B cell (primary cell): ENCODE data around the gene OR2L5. TPM values are rescaled to one million over a fixed set of nuclear protein-coding genes. Genes with fewer than 3 reads are reported as not detected.

Source experiments
- ATAC-seq: fragments of 200-7000 bp; cut with Tn5 transposase; one replicate; pipeline ENCODE4 v1.10.0; 2021; ENCODE audit warnings: low read depth, mild to moderate bottlenecking, moderate number of reproducible peaks, moderate library complexity
- CTCF ChIA-PET: fragments of 350-600 bp; sonication (Branson Sonifier 250); formaldehyde crosslinking; loops from one replicate; lab custom pipeline; 2021; ENCODE audit warnings: antibody characterized with exemption, inconsistent platforms; lab: Charles Lee
- POLR2A ChIA-PET: fragments of 350-600 bp; sonication (Branson Sonifier 250); formaldehyde crosslinking; loops from one replicate; lab custom pipeline; 2021; ENCODE audit warnings: antibody characterized with exemption; lab: Charles Lee
- DNase-seq: peaks from one replicate; pipeline ENCODE4 v3.0.0; 2013
- H2AFZ ChIP-seq: 2 replicates; pipeline ENCODE4 v1.6.1; 2012; ENCODE audit warnings: mild to moderate bottlenecking, low read depth, low read length; ENCODE audit not compliant: insufficient read depth, poor library complexity, severe bottlenecking
- H3K27ac ChIP-seq, 2 donors: 1 replicate in 1 of 2; 2 replicates in 1 of 2; pipeline ENCODE4 v1.5.1; 2012 to 2013; ENCODE audit warnings: low read length in 2 of 2, mild to moderate bottlenecking in 2 of 2, moderate library complexity in 1 of 2
- H3K27me3 ChIP-seq, 4 experiments: fragments of 200-600 bp in 1 of 4; sonication (generic) in 1 of 4; replicated peaks in 1 of 4; 1 replicate in 2 of 4; 2 replicates in 2 of 4; pipeline versions ENCODE4 v1.6.1 to v1.7.0; 2013 to 2016; ENCODE audit warnings: low read length in 3 of 4, mild to moderate bottlenecking in 2 of 4, mixed read lengths in 1 of 4, moderate library complexity in 1 of 4; ENCODE audit not compliant: insufficient read depth in 4 of 4, control insufficient read depth in 3 of 4; ENCODE audit errors: control extremely low read depth in 1 of 4
- H3K36me3 ChIP-seq, 2 experiments: replicated peaks in 1 of 2; 1 replicate in 1 of 2; 2 replicates in 1 of 2; pipeline versions ENCODE4 v1.6.1 to v1.7.1; 2013; ENCODE audit warnings: low read length in 1 of 2; ENCODE audit not compliant: insufficient read depth in 2 of 2, control insufficient read depth in 1 of 2; ENCODE audit errors: control extremely low read depth in 1 of 2, extremely low read depth in 1 of 2
- H3K4me1 ChIP-seq, 2 donors: fragments of 200-600 bp in 1 of 2; sonication (generic) in 1 of 2; 1 replicate in 1 of 2; 2 replicates in 1 of 2; pipeline versions ENCODE4 v1.5.1 to v1.6.1; 2013 to 2017; ENCODE audit warnings: low read length in 2 of 2; ENCODE audit not compliant: control insufficient read depth in 2 of 2, insufficient read depth in 2 of 2
- H3K4me2 ChIP-seq: replicated peaks from 2 replicates; pipeline ENCODE3; 2012; ENCODE audit warnings: mild to moderate bottlenecking, low read depth, low read length; ENCODE audit not compliant: poor library complexity, severe bottlenecking
- H3K4me3 ChIP-seq, 5 experiments: fragments of 200-600 bp in 1 of 5; sonication (generic) in 1 of 5; 1 replicate in 3 of 5; 2 replicates in 2 of 5; pipeline versions ENCODE4 v1.5.1 to v1.7.0; 2011 to 2016; ENCODE audit warnings: low read length in 4 of 5, mild to moderate bottlenecking in 4 of 5, low read depth in 2 of 5, control low read depth in 1 of 5, moderate library complexity in 1 of 5; ENCODE audit not compliant: insufficient read depth in 1 of 5; ENCODE audit errors: control extremely low read depth in 1 of 5, extremely low read depth in 1 of 5
- H3K79me2 ChIP-seq: fragments of 200-600 bp; sonication (generic); one replicate; pipeline ENCODE4 v1.6.0; 2016; ENCODE audit warnings: low read length; ENCODE audit not compliant: control insufficient read depth, insufficient read depth
- H3K9ac ChIP-seq: fragments of 200-600 bp; sonication (generic); 2 replicates; pipeline ENCODE4 v1.6.1; 2017; ENCODE audit warnings: mild to moderate bottlenecking, low read length, moderate library complexity
- H3K9me3 ChIP-seq, 3 donors: one replicate each; pipeline versions ENCODE4 v1.6.1 to v1.7.1; 2013; ENCODE audit warnings: low read length in 2 of 3; ENCODE audit not compliant: control insufficient read depth in 2 of 3, insufficient read depth in 1 of 3; ENCODE audit errors: control extremely low read depth in 1 of 3
- H4K20me1 ChIP-seq: 2 replicates; pipeline ENCODE4 v1.6.0; 2012; ENCODE audit warnings: mild to moderate bottlenecking, low read length; ENCODE audit not compliant: insufficient read depth, control insufficient read depth, poor library complexity, severe bottlenecking
- H3K27ac Mint-ChIP-seq: one replicate; pipeline ENCODE4 v1.8.0; 2021; ENCODE audit warnings: mixed read lengths
- H3K27me3 Mint-ChIP-seq: one replicate; pipeline ENCODE4 v1.8.0; 2021; ENCODE audit warnings: mixed read lengths
- H3K4me1 Mint-ChIP-seq: one replicate; pipeline ENCODE4 v1.8.0; 2021; ENCODE audit warnings: mixed read lengths
- H3K4me3 Mint-ChIP-seq: one replicate; pipeline ENCODE4 v1.8.0; 2021; ENCODE audit warnings: mixed read lengths
- H3K9me3 Mint-ChIP-seq: one replicate; pipeline ENCODE4 v1.8.0; 2022; ENCODE audit warnings: mixed read lengths; ENCODE audit not compliant: insufficient read depth
- CTCF ChIP-seq: fragments of 200-600 bp; IDR thresholded peaks from one replicate; pipeline ENCODE4 v1.8.0; 2022; ENCODE audit warnings: antibody characterized with exemption, mild to moderate bottlenecking
- EZH2 ChIP-seq: IDR thresholded peaks from 2 replicates; pipeline ENCODE4 v1.6.1; 2012; ENCODE audit warnings: borderline replicate concordance, low read depth, mild to moderate bottlenecking, moderate library complexity, low read length; ENCODE audit not compliant: insufficient read depth, poor library complexity, severe bottlenecking
- WGBS: methylation state at CpG from one replicate; pipeline ENCODE4 v1.1.5; 2013; ENCODE audit warnings: missing lambda C conversion rate; ENCODE audit not compliant: insufficient coverage; 5-methylcytosine and 5-hydroxymethylcytosine counted together
- intact Hi-C: fragments of 100-400 bp; cut with micrococcal nuclease; formaldehyde crosslinking; loops from one replicate; pipeline ENCODE4 v1.10.0; 2022
- polyA plus RNA-seq: library from polyadenylated mRNA; depleted of rRNA; stranded (reverse); fragments of >200 nt; gene quantifications from 2 replicates; pipeline ENCODE4 v1.2.3, GENCODE V29; 2012
- total RNA-seq, 2 donors: library from RNA; stranded (reverse); fragments of 120-200 nt in 1 of 2; gene quantifications; 1 replicate in 1 of 2; 2 replicates in 1 of 2; pipeline versions ENCODE4 v1.2.3 to v1.2.4, GENCODE V29; 2013 to 2022

Gene OR2L5
- total and polyA plus RNA-seq, 2 donors (not counting 1 experiment from before 2014, with no cell fraction given) = 0.13 to 0.27 TPM

GRCh38 chr1:248047008-248047407, 33.5 kb downstream of the OR2L5 start:
- H3K27ac Mint-ChIP-seq = no peak overlapping the region
- ATAC-seq (no peak), DNase-seq (no peak)
- Histone ChIP-seq H3K27me3 (no peaks in the 10 kb centered on the region), H3K9ac (no peak overlapping the region), H4K20me1 (no peaks in the 10 kb centered on the region), H3K9me3 (peaks cover 0 to 6% (median 0%) of the 10 kb centered on the region in 3 donors), H2AFZ (no peak overlapping the region), H3K4me2 (no peak overlapping the region), H3K4me3 (no peak overlapping the region), H3K36me3 (no peaks in the 10 kb centered on the region), H3K79me2 (no peaks in the 10 kb centered on the region), H3K27ac (no peak overlapping the region), H3K4me1 (no peaks in the 10 kb centered on the region)
- no peaks in the 10 kb centered on the region for H3K27me3 Mint-ChIP-seq
- ChIA-PET CTCF (no interaction called here), POLR2A (no interaction called here)
- TF ChIP-seq CTCF (no peak), EZH2 (no peak)
- H3K9me3 Mint-ChIP-seq = peaks cover 4% of the 10 kb centered on the region
- WGBS = no CpG with 5 or more reads among the region's 1 CpG
- intact Hi-C loops = no loop called here
- no peak overlapping the region for H3K4me3 Mint-ChIP-seq
- H3K4me1 Mint-ChIP-seq = no peaks in the 10 kb centered on the region

GRCh38 chr1:248054671-248055070, 41.2 kb downstream of the OR2L5 start:
- Mint-ChIP-seq H3K4me1 (no peaks in the 10 kb centered on the region), H3K4me3 (no peak overlapping the region), H3K27me3 (no peaks in the 10 kb centered on the region), H3K27ac (no peak overlapping the region), H3K9me3 (peaks cover 6% of the 10 kb centered on the region)
- intact Hi-C loops = no loop called here
- Histone ChIP-seq H3K79me2 (no peaks in the 10 kb centered on the region), H3K27ac (no peak overlapping the region), H2AFZ (no peak overlapping the region), H3K4me3 (no peak overlapping the region), H3K9ac (no peak overlapping the region), H3K4me1 (no peaks in the 10 kb centered on the region), H3K27me3 (no peaks in the 10 kb centered on the region), H3K4me2 (no peak overlapping the region), H4K20me1 (no peaks in the 10 kb centered on the region), H3K36me3 (no peaks in the 10 kb centered on the region), H3K9me3 (peaks cover 0 to 5% (median 3%) of the 10 kb centered on the region in 3 donors)
- POLR2A ChIA-PET = no interaction called here
- TF ChIP-seq EZH2 (no peak), CTCF (no peak)
- DNase-seq (no peak), ATAC-seq (no peak)
- CTCF ChIA-PET = no interaction called here
